Fibroblast of villous mesenchyme (primary cell): ENCODE results near the gene FHOD3. TPM values are rescaled to one million over a fixed set of nuclear protein-coding genes. Genes with fewer than 3 reads are reported as not detected.

Experiments
- DNase-seq: peaks from one replicate; pipeline ENCODE4 v3.0.0-alpha.2; 2010; ENCODE audit warnings: low read depth
- H3K4me3 ChIP-seq: 2 replicates; pipeline ENCODE4 v1.5.1; 2011; ENCODE audit warnings: low read depth, mild to moderate bottlenecking, low read length
- total RNA-seq: library from RNA; depleted of rRNA; stranded (reverse); fragments of >200 nt; gene quantifications from 2 replicates; pipeline ENCODE4 v1.2.3, GENCODE V29; 2012
- TF ChIP-seq, protein P1 (sequence below): IDR thresholded peaks from 2 replicates; pipeline ENCODE4 v1.5.1; 2012; ENCODE audit warnings: low read depth, mild to moderate bottlenecking, low read length; ENCODE audit not compliant: insufficient read depth

The FHOD3 gene
- total RNA-seq, 1 donor: 5.2 TPM

- TF ChIP-seq, protein P1, sequence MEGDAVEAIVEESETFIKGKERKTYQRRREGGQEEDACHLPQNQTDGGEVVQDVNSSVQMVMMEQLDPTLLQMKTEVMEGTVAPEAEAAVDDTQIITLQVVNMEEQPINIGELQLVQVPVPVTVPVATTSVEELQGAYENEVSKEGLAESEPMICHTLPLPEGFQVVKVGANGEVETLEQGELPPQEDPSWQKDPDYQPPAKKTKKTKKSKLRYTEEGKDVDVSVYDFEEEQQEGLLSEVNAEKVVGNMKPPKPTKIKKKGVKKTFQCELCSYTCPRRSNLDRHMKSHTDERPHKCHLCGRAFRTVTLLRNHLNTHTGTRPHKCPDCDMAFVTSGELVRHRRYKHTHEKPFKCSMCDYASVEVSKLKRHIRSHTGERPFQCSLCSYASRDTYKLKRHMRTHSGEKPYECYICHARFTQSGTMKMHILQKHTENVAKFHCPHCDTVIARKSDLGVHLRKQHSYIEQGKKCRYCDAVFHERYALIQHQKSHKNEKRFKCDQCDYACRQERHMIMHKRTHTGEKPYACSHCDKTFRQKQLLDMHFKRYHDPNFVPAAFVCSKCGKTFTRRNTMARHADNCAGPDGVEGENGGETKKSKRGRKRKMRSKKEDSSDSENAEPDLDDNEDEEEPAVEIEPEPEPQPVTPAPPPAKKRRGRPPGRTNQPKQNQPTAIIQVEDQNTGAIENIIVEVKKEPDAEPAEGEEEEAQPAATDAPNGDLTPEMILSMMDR: no peak
- peak; percentile 76 for DNase-seq
- H3K4me3 ChIP-seq: no peak overlapping the region
These were observed 281.6 kb downstream of the FHOD3 start for GRCh38 chr18:36578871-36579710.

DNA sequence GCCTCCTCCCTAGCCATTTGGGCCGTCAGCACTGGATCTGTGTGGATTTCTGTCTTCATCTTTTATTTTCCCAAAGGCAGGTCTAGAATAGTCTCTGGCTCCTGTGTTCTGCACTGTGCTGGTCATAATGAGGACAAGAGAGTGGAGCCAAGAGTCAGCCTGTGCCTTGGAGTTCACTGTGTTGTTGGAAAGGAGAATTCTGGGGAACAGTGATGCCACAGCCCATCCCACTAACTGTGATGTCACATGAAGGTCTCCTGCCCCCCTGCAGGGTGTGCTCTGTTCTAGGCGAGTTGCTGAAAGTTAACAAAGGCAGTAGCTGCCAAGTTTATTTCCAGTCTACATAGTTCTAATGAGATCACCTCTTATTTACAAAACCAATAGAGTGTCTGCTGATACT, 282.8 kb downstream of the FHOD3 start:
- no peak overlapping the region for H3K4me3 ChIP-seq
- TF ChIP-seq, protein P1: peak; percentile 17
- DNase-seq: peak; percentile 62

- H3K4me3 ChIP-seq: no peak overlapping the region
- peak; percentile 35 for DNase-seq
- TF ChIP-seq, protein P1: no peak
These were observed 283.6 kb downstream of the FHOD3 start for GRCh38 chr18:36580874-36581750.

DNA sequence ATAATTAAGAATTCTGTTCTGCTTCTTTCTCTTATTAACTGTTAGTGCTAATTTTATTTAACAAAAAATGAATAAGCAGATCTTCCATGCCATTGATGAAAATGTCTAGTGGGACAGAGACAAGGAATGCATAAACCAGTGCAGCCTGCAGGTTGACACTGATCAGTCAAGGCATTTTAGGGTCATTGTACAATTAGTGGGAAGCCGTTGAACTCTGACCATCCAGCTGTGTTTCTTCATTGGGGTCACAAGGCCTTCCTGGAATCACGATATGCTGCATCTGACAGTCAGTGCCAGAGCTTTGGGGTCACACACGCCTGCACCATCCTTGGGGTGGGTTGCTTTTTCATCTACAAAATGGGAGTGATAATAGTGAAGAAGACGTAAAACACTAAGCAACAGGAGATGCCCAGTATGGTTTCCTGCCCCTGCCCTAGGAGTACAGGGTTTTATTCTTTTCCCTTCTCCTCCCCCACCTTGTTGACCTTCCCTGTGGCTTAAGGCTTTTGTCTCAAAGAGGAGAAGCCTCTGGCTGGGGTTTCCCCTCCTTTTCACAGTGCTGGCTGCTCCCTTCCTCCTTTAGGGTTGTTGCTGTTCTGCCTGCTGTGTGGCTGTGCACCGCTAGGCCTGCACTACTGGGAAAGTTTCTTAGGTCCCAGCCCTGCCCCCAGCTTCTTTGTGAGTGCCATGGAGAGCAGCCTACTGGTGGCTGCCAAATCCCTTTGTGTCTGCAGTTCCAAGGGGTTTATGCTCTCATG, 285.7 kb downstream of the FHOD3 start:
- TF ChIP-seq, protein P1: no peak
- DNase-seq: no peak
- H3K4me3 ChIP-seq: no peak overlapping the region

DNA sequence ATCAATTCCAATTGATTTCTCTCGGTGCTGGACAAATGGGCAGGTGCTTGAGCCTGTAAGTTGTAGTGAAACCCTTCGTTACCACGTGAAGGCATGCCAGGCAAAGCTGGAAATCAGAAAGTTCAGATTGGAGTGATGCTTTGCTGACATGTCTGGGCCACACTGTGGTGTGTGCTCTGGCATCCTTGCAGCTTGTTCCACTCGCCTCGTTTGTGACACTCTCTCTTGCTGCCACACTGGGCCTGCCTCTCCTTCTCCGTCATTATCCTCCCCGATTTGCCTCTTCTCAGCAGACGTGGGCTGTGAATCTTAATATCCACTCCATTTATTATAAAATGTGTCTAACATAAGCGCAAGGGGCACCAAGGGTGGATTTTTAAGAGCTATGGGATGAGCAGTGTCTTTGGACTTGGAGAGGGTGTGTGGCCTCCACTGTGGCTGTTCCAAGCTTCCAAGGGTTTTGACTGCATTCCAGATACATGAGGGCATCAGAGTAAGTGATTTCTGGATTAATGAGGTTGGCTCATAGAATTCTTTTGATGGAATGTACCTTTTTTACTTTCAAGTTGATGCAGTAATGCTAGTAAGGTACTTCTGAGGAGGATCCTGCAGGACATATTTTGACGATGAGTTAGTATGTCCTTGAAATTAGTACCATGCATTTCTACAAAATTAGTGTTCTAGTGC, 292.5 kb downstream of the FHOD3 start:
- TF ChIP-seq, protein P1: no peak
- no peak overlapping the region for H3K4me3 ChIP-seq
- DNase-seq: no peak
